ENCODE measurements around the gene GSN. TPM values are rescaled to one million over a fixed set of nuclear protein-coding genes. Genes with fewer than 3 reads are reported as not detected.

Gene GSN
- total and polyA plus RNA-seq, 2 of the 13 experiments (the other 11 are each of a cell fraction or from before 2014, with no cell fraction given): 294 to 307 TPM

GRCh38 chr9:121307976-121308375 lies 40.0 kb downstream of the GSN start:
- ChIA-PET POLR2A (interaction anchor here (2.7 kb wide), 1 partner anchor 11 kb away, joined by 7 read pairs; no protein-coding TSS in a partner anchor), CTCF (ENCODE audit: low intra/inter-chr PET ratio, low total read pairs) (no interaction called here)
- DNase-seq (ENCODE audit: low spot score) (no peak), ATAC-seq (no peak), FAIRE-seq (no peak)
- Histone ChIP-seq H3K9ac (ENCODE audit: insufficient read depth, low read depth, low read length) (no peak overlapping the region), H3K27ac (ENCODE audit: extremely low read length, insufficient read depth, low read length) (no peak overlapping the region), H3K4me2 (ENCODE audit: low read depth, low read length) (no peak overlapping the region), H4K20me1 (ENCODE audit: insufficient read depth, low read length) (no peaks in the 10 kb centered on the region), H2AFZ (ENCODE audit: low read length) (no peak overlapping the region), H3K4me3 (replicated peaks in 1 of 3; ENCODE audit: insufficient read depth in 1 of 3, low read depth in 2 of 3, low read length in 3 of 3) (no peak overlapping the region), H3K9me3 (ENCODE audit: low read length) (no peaks in the 10 kb centered on the region), H3K36me3 (replicated peaks in 1 of 2; ENCODE audit: control insufficient read depth in 1 of 2, insufficient read depth in 2 of 2, low read length in 2 of 2) (peaks cover 35 to 66% of the 10 kb centered on the region in 2 experiments), H3K27me3 (ENCODE audit: control insufficient read depth in 1 of 2, insufficient read depth in 2 of 2, low read length in 2 of 2) (no peaks in the 10 kb centered on the region), H3K4me1 (ENCODE audit: insufficient read depth, low read length) (peaks cover 34% of the 10 kb centered on the region), H3K79me2 (ENCODE audit: insufficient read depth, low read length) (no peaks in the 10 kb centered on the region)
- TF ChIP-seq PRDM4 (CRISPR knock-in tag; IDR thresholded peaks at IDR 0.05; ENCODE audit: borderline replicate concordance): no peak
- 90% methylated on average over 2 of the region's 2 CpGs for WGBS (ENCODE audit: low lambda C conversion rate)
- intact Hi-C loops (cut with micrococcal nuclease; ENCODE audit: unreplicated experiment): no loop called here
- no TSS peak for BruUV-seq (replicated peaks)
- in situ Hi-C loops (cut with HindIII; ENCODE audit: extremely low pct_ligation_motif_present, low pct_unique_long_range_greater_than_20kb): no loop called here

GRCh38 chr9:121308765-121309164 lies 40.8 kb downstream of the GSN start:
- 96% methylated on average over 10 of the region's 13 CpGs for WGBS (ENCODE audit: low lambda C conversion rate)
- no peak for FAIRE-seq
- no peak overlapping the region for H3K27ac ChIP-seq (ENCODE audit: extremely low read length, insufficient read depth, low read length)
- intact Hi-C loops (cut with micrococcal nuclease; ENCODE audit: unreplicated experiment) (no loop called here), in situ Hi-C loops (cut with HindIII; ENCODE audit: extremely low pct_ligation_motif_present, low pct_unique_long_range_greater_than_20kb) (no loop called here)
- no peaks in the 10 kb centered on the region for H3K79me2 ChIP-seq (ENCODE audit: insufficient read depth, low read length)
- no peak for DNase-seq (ENCODE audit: low spot score)
- no peak overlapping the region for H3K4me3 ChIP-seq (replicated peaks in 1 of 3; ENCODE audit: insufficient read depth in 1 of 3, low read depth in 2 of 3, low read length in 3 of 3)
- no peak overlapping the region for H2AFZ ChIP-seq (ENCODE audit: low read length)
- H3K27me3 ChIP-seq (ENCODE audit: control insufficient read depth in 1 of 2, insufficient read depth in 2 of 2, low read length in 2 of 2): no peaks in the 10 kb centered on the region
- no peaks in the 10 kb centered on the region for H4K20me1 ChIP-seq (ENCODE audit: insufficient read depth, low read length)
- H3K9ac ChIP-seq (ENCODE audit: insufficient read depth, low read depth, low read length): no peak overlapping the region
- H3K4me1 ChIP-seq (ENCODE audit: insufficient read depth, low read length): peaks cover 26% of the 10 kb centered on the region
- no peak overlapping the region for H3K4me2 ChIP-seq (ENCODE audit: low read depth, low read length)
- CTCF ChIA-PET (ENCODE audit: low intra/inter-chr PET ratio, low total read pairs): no interaction called here
- POLR2A ChIA-PET: interaction anchor here (0.8 to 2.7 kb wide), 4 partner anchors 10 to 19 kb away, joined by 3 to 7 read pairs (median 4); no protein-coding TSS in a partner anchor
- no peaks in the 10 kb centered on the region for H3K9me3 ChIP-seq (ENCODE audit: low read length)
- peaks cover 35 to 66% of the 10 kb centered on the region in 2 experiments for H3K36me3 ChIP-seq (replicated peaks in 1 of 2; ENCODE audit: control insufficient read depth in 1 of 2, insufficient read depth in 2 of 2, low read length in 2 of 2)
- TF ChIP-seq ZNF768 (CRISPR knock-in tag; IDR thresholded peaks at IDR 0.05): peak; percentile 50
- no peak for TF ChIP-seq ZNF296 (CRISPR knock-in tag; conservative IDR thresholded peaks at IDR 0.05)
- no peak for TF ChIP-seq REPIN1 (CRISPR knock-in tag; IDR thresholded peaks at IDR 0.05; ENCODE audit: borderline replicate concordance, low read depth)
- no peak for TF ChIP-seq ZNF639 (CRISPR knock-in tag; conservative IDR thresholded peaks at IDR 0.05)
- TF ChIP-seq AGO2 (optimal IDR thresholded peaks at IDR 0.05; ENCODE audit: low read depth, low read length): peak; percentile 56
- TF ChIP-seq ZNF597 (CRISPR knock-in tag; IDR thresholded peaks at IDR 0.05): no peak
- 0 out of 4 replicates have a peak, but pooled peaks of 1 of the 2 experiments have one; percentile 21 for TF ChIP-seq POLR2A (IDR thresholded peaks at IDR 0.05; ENCODE audit: insufficient read depth in 1 of 2, low read depth in 2 of 2, low read length in 2 of 2)
- no peak for TF ChIP-seq HNF1B (CRISPR knock-in tag; IDR thresholded peaks at IDR 0.05)
- ATAC-seq: no peak
- BruUV-seq (replicated peaks): no TSS peak

All from HepG2 (cell line).